ENCODE measurements around the gene ITPRIPL2. TPM values are rescaled to one million over a fixed set of nuclear protein-coding genes. Genes with fewer than 3 reads are reported as not detected.

The ITPRIPL2 gene
- polyA plus RNA-seq, 1 donor (not counting 4 experiments of a cell fraction or from before 2014, with no cell fraction given): 5.9 TPM

DNA sequence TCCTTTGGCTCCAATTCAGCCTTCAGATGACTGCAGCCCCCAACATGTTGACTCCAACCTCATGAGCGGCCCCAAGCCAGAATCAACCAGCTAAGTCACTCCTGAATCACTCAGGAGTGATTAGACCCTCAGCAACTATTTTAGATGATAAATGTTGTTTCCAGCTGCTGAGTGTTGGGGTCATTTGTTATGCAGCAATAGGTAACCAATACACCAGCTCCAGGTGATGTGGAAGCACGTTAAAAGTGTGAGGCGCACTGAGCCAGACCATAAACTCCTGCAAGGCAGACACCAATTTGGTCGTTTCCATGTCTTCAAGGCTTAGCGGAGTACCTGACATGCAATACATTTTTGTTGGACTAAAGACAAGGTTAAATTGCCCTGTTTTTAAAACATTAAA, 28.9 kb upstream of the ITPRIPL2 start:
- no peaks in the 10 kb centered on the region for H3K36me3 ChIP-seq (ENCODE audit: control insufficient read depth in 2 of 2, extremely low read depth in 1 of 2, insufficient read depth in 2 of 2, low read length in 2 of 2)
- H3K9me3 ChIP-seq (ENCODE audit: control insufficient read depth, low read depth, low read length): no peaks in the 10 kb centered on the region
- dilution Hi-C loops (cut with MboI; ENCODE audit: extremely low pct_ligation_motif_present, low sequenced_read_pairs): no loop called here
- no peak overlapping the region for H3K9ac ChIP-seq (ENCODE audit: control insufficient read depth, extremely low read depth, insufficient read depth, low read length)
- peaks cover 3% of the 10 kb centered on the region for H3K4me1 ChIP-seq (ENCODE audit: control insufficient read depth, extremely low read depth, insufficient read depth, low read length)
- DNase-seq (ENCODE audit: low read depth, low spot score) (no peak), FAIRE-seq (no peak)
- H3K9me1 ChIP-seq (ENCODE audit: control insufficient read depth, extremely low read depth, insufficient read depth, low read length): no peaks in the 10 kb centered on the region
- H3K27ac ChIP-seq (ENCODE audit: control insufficient read depth, insufficient read depth, low read length): no peak overlapping the region
- no peaks in the 10 kb centered on the region for H4K20me1 ChIP-seq (ENCODE audit: control insufficient read depth, extremely low read depth, insufficient read depth, low read length)
- H3K4me3 ChIP-seq (ENCODE audit: control insufficient read depth in 2 of 3, extremely low read depth in 1 of 3, insufficient read depth in 2 of 3, low read depth in 1 of 3, low read length in 3 of 3): no peak overlapping the region
- no peaks in the 10 kb centered on the region for H3K27me3 ChIP-seq (ENCODE audit: control insufficient read depth, extremely low read depth, insufficient read depth, low read length)
- TF ChIP-seq, protein P1, sequence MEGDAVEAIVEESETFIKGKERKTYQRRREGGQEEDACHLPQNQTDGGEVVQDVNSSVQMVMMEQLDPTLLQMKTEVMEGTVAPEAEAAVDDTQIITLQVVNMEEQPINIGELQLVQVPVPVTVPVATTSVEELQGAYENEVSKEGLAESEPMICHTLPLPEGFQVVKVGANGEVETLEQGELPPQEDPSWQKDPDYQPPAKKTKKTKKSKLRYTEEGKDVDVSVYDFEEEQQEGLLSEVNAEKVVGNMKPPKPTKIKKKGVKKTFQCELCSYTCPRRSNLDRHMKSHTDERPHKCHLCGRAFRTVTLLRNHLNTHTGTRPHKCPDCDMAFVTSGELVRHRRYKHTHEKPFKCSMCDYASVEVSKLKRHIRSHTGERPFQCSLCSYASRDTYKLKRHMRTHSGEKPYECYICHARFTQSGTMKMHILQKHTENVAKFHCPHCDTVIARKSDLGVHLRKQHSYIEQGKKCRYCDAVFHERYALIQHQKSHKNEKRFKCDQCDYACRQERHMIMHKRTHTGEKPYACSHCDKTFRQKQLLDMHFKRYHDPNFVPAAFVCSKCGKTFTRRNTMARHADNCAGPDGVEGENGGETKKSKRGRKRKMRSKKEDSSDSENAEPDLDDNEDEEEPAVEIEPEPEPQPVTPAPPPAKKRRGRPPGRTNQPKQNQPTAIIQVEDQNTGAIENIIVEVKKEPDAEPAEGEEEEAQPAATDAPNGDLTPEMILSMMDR (optimal IDR thresholded peaks at IDR 0.05 in 1 of 3, IDR thresholded peaks at IDR 0.05 in 1 of 3, conservative IDR thresholded peaks at IDR 0.05 in 1 of 3; ENCODE audit: extremely low read depth in 1 of 3, insufficient read depth in 2 of 3, low read length in 3 of 3): no peak
- TF ChIP-seq EZH2 (IDR thresholded peaks at IDR 0.05; ENCODE audit: low read length): no peak
- no peaks in the 10 kb centered on the region for H3K79me2 ChIP-seq (ENCODE audit: control insufficient read depth, insufficient read depth, low read length)
- H2AFZ ChIP-seq (ENCODE audit: control insufficient read depth, low read length): no peak overlapping the region
- no peak overlapping the region for H3K4me2 ChIP-seq (ENCODE audit: control insufficient read depth, extremely low read depth, insufficient read depth, low read depth, low read length)

DNA sequence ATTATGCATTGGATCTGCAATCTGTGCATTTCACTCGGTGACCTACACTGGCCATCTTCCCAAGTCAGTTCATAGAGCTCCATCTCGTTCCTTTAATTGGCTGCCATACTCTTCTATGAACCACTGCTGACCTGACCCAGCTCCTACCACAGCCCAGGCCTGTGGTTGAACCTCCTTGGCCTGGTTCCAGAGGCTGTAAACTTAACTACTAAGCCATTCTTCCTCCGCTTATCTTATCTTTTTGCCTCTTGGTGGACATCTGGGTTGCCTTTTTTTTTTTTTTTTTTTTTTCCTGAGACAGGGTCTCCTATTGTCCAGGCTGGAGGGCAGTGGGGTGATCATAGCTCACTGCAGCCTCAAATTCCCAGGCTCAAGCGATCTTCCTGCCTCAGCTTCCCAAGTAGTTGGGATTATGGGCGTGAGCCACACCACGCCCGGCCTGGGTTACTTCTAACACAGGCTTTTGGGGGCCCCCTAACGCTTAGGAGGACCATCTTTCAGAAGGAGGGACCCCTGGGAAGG, 28.0 kb upstream of the ITPRIPL2 start:
- dilution Hi-C loops (cut with MboI; ENCODE audit: extremely low pct_ligation_motif_present, low sequenced_read_pairs): no loop called here
- Histone ChIP-seq H3K9me1 (ENCODE audit: control insufficient read depth, extremely low read depth, insufficient read depth, low read length) (no peaks in the 10 kb centered on the region), H3K27ac (ENCODE audit: control insufficient read depth, insufficient read depth, low read length) (no peak overlapping the region), H3K4me2 (ENCODE audit: control insufficient read depth, extremely low read depth, insufficient read depth, low read depth, low read length) (no peak overlapping the region), H3K36me3 (ENCODE audit: control insufficient read depth in 2 of 2, extremely low read depth in 1 of 2, insufficient read depth in 2 of 2, low read length in 2 of 2) (no peaks in the 10 kb centered on the region), H3K4me3 (ENCODE audit: control insufficient read depth in 2 of 3, extremely low read depth in 1 of 3, insufficient read depth in 2 of 3, low read depth in 1 of 3, low read length in 3 of 3) (no peak overlapping the region), H3K9ac (ENCODE audit: control insufficient read depth, extremely low read depth, insufficient read depth, low read length) (no peak overlapping the region), H3K4me1 (ENCODE audit: control insufficient read depth, extremely low read depth, insufficient read depth, low read length) (peaks cover 3% of the 10 kb centered on the region), H3K9me3 (ENCODE audit: control insufficient read depth, low read depth, low read length) (no peaks in the 10 kb centered on the region), H2AFZ (ENCODE audit: control insufficient read depth, low read length) (no peak overlapping the region), H4K20me1 (ENCODE audit: control insufficient read depth, extremely low read depth, insufficient read depth, low read length) (no peaks in the 10 kb centered on the region), H3K27me3 (ENCODE audit: control insufficient read depth, extremely low read depth, insufficient read depth, low read length) (no peaks in the 10 kb centered on the region), H3K79me2 (ENCODE audit: control insufficient read depth, insufficient read depth, low read length) (no peaks in the 10 kb centered on the region)
- no peak for TF ChIP-seq EZH2 (IDR thresholded peaks at IDR 0.05; ENCODE audit: low read length)
- TF ChIP-seq, protein P1 (optimal IDR thresholded peaks at IDR 0.05 in 1 of 3, IDR thresholded peaks at IDR 0.05 in 1 of 3, conservative IDR thresholded peaks at IDR 0.05 in 1 of 3; ENCODE audit: extremely low read depth in 1 of 3, insufficient read depth in 2 of 3, low read length in 3 of 3): no peak
- FAIRE-seq (no peak), DNase-seq (ENCODE audit: low read depth, low spot score) (no peak)
